Renal cortex interstitium (tissue), 11 donors: ENCODE measurements around the gene SUMF1. TPM values are rescaled to one million over a fixed set of nuclear protein-coding genes. Genes with fewer than 3 reads are reported as not detected.

Source experiments
- DNase-seq, 11 donors: peaks; one replicate each; pipeline ENCODE4 v3.0.0-alpha.2; 2013; ENCODE audit warnings: low read depth in 9 of 11, low spot score in 4 of 11; ENCODE audit errors: extremely low read depth in 1 of 11
- polyA plus RNA-seq, 3 donors: library from polyadenylated mRNA; unstranded; fragments of 120-200 nt; gene quantifications; one replicate each; pipeline ENCODE4 v1.2.1, GENCODE V29; 2013; ENCODE audit not compliant: insufficient read length in 3 of 3

The SUMF1 gene
- polyA plus RNA-seq, 3 donors, result 45.2 to 51.6 (median 48.5) TPM

- no peak for DNase-seq
Measured at GRCh38 chr3:4359805-4360502, 107.1 kb downstream of the SUMF1 start.

GRCh38 chr3:4358273-4358672 lies 108.8 kb downstream of the SUMF1 start:
- DNase-seq, result no peak

- peak in 1 of 11 donors; percentile 22 for DNase-seq
Measured at GRCh38 chr3:4356546-4357410, 110.3 kb downstream of the SUMF1 start.

- DNase-seq, result no peak
Measured at GRCh38 chr3:4356220-4356540, 110.9 kb downstream of the SUMF1 start.

GRCh38 chr3:4355401-4356219 lies 111.5 kb downstream of the SUMF1 start:
- DNase-seq, result peak in 10 of 11 donors; percentile 58 to 88 (median 70)

GRCh38 chr3:4351872-4352271 lies 115.2 kb downstream of the SUMF1 start:
- DNase-seq, result no peak

- DNase-seq, result no peak
Measured at GRCh38 chr3:4351164-4351855, 115.8 kb downstream of the SUMF1 start.

GRCh38 chr3:4350789-4351163 lies 116.3 kb downstream of the SUMF1 start:
- peak in 10 of 11 donors; percentile 48 to 71 (median 59) for DNase-seq

- no peak for DNase-seq
Measured at GRCh38 chr3:4343258-4343657, 123.8 kb downstream of the SUMF1 start.

GRCh38 chr3:4341336-4341675 lies 125.8 kb downstream of the SUMF1 start:
- no peak for DNase-seq

- peak in 1 of 11 donors; percentile 29 for DNase-seq
Measured at GRCh38 chr3:4340411-4341335, 126.4 kb downstream of the SUMF1 start.

- DNase-seq, result no peak
Measured at GRCh38 chr3:4340077-4340410, 127.0 kb downstream of the SUMF1 start.

- no peak for DNase-seq
Measured at GRCh38 chr3:4338751-4339150, 128.3 kb downstream of the SUMF1 start.

GRCh38 chr3:4336850-4337546 lies 130.1 kb downstream of the SUMF1 start:
- no peak for DNase-seq

- no peak for DNase-seq
Measured at GRCh38 chr3:4335840-4336562, 131.1 kb downstream of the SUMF1 start.

- DNase-seq, result no peak
Measured at GRCh38 chr3:4334548-4334947, 132.5 kb downstream of the SUMF1 start.

GRCh38 chr3:4332991-4333390 lies 134.1 kb downstream of the SUMF1 start:
- no peak for DNase-seq
